GM11168 (cell line): ENCODE data around the gene NOSTRIN.
"Not testable (repeated sequence)": the region's sequence is repeated elsewhere in the genome, so short reads cannot be mapped to it uniquely, and the experiment has no call there.

Experiments
- in situ Hi-C: fragments of 300-500 bp; cut with MboI; formaldehyde crosslinking; loops from one replicate; pipeline ENCODE4 v1.12.0; 2022; ENCODE audit warnings: low sequenced_read_pairs; ENCODE audit not compliant: unreplicated experiment

The NOSTRIN gene

DNA sequence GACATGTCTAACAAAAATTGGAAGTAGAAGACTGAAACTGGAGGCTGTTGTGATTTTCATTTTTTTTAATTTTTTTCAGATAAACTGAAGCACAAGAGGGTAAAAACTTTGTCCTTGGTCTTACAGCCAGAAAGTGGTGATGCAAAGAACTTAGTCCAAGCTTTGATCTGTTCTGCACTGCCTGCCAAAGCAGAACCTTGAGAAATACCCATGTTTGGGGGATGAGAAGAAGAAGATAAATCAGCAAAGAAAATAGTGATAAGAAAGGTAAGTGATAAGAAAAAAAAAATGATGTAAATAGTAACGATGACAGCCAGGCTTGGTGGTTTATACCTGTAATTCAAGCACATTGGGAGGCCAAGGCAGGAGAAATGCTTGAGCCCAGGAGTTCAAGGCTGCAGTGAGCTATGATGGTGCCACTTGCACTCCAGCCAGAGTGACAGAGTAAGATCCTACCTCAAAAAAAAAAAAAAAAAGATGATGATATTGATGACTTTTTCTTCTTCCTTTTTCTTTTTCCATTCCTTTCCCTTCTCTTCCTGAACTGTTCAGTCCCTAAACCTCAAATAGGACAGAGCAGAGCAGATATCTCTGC lies 14.6 kb upstream of the NOSTRIN start:
- in situ Hi-C loops, result no loop called here

DNA sequence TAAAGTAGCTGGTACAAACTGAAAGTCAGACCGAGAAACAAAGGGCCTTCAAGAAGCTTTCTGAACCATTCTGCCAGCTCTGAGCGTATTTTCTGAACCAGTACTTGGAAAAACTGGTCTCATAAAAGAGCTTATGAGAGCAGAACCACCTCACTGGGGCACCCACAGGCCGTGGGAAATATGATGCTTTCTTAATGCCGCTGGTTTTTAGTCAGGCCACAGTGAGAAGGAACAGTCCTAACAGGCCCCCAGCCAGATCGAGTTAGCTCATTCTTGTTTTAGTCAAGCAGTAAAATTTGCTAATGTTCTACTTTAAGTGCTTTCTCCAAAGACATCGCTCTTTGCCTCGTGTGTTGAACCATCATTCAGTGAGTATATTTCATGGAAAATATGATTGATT lies 12.7 kb upstream of the NOSTRIN start:
- in situ Hi-C loops, result no loop called here

DNA sequence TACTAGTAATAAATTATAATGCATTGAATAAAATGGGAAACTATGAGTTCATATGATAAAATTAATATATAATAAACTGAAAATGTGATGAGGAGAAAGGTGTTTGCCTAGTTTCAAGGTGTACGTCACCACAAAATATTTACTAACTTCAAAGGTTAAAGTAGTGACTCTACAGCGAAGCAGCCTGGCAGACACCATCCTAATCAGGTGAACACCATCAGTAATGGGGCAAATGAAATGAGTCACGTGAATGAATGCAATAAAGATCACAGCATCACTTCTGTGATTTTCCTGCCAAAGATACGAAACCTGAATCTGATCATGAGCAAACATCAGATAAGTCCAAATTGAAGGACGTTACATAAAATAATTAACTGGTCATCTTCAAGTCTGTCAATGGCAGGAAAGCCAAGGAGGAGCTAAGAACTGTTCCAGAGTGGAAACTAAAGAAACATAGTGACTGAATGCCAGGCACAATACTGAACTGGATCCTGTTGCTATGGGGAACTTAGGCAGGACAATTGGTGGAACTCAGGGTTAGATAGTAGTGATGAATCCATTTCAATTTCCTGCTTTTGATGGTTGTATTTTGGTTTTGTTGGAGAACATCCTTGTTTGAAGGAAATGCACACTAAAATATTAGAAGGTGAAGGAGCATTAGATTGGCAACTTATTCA lies 12.1 kb upstream of the NOSTRIN start:
- in situ Hi-C loops, result no loop called here

DNA sequence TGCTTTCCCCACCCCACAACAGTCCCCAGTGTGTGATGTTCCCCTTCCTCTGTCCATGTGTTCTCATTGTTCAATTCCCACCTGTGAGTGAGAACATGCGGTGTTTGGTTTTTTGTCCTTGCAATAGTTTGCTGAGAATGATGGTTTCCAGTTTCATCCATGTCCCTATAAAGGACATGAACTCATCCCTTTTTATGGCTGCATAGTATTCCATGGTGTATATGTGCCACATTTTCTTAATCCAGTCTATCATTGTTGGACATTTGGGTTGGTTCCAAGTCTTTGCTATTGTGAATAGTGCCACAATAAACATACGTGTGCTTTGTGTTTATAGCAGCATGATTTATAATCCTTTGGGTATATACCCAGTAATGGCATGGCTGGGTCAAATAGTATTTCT lies 11.3 kb upstream of the NOSTRIN start:
- in situ Hi-C loops, result not testable (repeated sequence)

DNA sequence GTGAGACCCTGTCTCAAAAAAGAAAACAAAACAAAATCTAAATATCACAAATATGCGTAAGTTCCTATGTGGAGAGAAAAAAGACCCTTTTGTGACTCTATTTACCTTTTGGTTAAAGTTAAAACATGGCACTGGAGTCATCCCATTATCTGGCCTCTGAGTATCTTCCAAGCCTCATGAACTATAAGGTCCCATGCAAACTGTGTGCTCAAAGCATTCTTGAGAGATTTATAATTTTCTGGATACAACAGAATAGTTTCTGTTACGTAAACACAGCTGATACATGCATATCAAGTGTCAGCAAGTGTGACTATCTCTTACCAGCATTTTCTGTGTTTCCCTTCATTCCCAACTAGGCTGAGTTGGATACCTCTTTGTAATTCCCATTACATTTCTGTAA lies 8.8 kb upstream of the NOSTRIN start:
- in situ Hi-C loops, result no loop called here

DNA sequence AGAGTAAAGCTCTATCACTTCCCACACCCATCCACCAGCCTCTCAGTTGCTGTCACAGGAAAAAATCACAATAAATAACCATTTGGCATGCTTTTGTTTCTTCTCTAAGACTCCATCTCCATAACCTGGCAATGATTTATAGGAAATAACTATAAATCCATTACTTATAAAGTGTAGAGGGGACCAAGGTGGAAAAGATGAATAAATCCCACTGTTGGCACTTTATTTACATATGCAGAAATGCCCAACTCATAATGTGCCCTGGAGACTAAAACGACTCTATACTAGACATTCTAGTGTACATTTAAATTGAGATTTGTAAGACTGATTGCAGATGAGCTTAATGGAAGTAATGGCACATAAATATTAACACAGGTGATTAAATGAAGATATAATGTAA lies 7.5 kb upstream of the NOSTRIN start:
- in situ Hi-C loops, result no loop called here

DNA sequence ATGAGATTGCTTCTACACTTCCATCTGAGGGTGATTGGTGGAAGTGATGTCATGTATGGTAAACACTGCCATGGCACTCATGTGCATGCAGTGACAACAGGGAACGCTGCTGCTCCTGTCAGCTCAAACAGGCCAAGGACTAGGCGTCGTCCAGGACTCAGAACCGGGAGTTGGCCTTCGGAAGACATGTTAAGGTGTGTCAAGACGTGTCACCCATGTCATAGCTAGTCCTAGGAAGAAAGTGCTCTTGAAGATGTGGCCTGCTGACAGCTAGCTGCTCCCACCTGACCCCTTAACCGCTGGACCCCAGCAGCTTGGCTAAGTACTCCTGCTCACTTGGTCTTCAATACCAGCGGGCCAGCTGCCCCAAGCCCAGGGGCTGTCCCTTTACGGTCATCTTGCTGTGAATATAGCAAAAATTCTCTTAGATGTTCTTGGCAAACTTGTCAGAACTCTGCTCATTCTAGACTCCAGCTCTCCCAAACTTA lies 6.3 kb upstream of the NOSTRIN start:
- in situ Hi-C loops, result no loop called here

DNA sequence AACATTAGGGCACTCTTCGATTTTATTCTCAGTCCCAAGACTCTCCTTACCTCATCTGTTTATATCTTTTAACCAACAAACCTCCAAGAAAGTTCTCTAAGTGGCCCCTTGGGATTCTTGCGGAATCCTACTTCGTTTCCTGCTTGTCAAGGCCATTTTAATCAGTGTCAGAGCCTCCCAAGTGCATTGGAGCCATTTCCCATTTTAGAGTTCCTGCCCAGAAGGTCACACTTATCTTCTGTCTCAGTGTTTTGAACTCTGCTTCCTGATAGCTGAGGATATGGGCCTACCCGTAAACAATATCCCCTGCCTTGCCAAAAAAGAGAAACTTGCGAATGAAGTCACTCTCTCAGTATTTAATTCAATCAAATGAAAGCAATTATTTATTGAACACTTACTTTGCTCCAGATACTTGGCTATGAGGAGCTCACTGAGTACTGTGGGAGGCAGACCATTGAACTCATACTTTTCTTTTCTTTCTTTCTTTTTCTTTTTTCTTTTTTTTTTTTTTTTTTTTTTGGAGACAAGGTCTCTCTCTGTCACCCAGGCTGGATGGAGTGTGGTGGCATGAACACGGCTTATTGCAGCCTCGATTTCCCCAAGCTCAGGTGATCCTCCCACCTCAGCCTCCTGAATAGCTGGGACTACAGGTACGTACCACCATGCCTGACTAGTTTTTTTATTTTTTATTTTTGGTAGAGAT lies 5.7 kb upstream of the NOSTRIN start:
- in situ Hi-C loops, result no loop called here

DNA sequence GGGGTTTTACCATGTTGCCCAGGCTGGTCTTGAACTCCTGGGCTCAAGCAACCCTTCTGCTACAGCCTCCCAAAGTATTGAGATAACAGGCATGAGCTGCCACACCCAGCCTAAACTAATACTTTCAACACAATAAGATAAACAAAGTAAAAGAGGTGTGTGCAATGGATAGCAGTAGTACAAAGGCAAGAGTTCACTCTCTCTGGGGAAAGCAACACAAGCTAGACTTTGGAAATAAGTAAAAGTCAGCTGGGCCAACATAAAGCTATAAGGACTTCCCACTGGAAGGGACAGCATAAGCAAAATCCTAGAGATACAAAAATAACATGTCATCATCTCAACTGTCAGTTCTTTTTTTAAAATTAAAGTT lies 5.2 kb upstream of the NOSTRIN start:
- in situ Hi-C loops, result no loop called here

DNA sequence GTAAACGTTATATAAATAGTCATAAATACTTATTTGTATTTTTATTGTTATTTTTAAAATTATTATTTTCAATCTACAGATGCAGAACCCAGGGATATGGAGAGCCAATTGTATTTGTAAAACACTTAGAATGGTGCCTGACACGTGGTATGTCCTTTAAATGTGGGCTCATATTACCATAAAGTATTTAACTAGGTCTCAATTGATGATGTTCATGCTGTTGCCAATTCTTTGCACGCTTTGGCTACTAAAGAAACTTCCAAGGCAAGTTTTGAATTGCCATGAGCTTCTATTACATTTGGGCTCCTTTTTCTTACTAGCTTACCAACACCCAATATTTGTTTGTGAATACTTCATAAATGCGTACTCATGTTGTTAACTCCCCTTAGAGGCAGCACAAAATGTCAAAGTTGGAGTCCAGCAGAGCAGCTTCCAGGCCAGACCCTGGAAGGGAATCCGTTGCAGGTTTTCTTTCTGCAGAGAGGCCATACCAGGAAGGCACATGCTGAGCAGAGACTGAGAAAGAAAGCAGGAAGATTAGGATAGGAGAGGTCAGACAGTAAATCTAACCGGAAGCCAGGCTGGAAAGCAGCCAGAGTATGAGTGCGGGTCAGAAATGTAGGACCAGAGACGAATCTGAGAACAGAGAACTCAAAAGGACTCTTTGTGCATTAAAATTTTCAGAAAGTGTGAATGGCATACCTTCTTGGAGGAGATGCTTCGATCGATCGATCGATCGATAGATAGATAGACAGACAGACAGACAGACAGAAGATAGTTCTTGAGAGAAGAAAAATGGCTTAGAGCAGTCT lies 4.2 kb upstream of the NOSTRIN start:
- in situ Hi-C loops, result no loop called here

DNA sequence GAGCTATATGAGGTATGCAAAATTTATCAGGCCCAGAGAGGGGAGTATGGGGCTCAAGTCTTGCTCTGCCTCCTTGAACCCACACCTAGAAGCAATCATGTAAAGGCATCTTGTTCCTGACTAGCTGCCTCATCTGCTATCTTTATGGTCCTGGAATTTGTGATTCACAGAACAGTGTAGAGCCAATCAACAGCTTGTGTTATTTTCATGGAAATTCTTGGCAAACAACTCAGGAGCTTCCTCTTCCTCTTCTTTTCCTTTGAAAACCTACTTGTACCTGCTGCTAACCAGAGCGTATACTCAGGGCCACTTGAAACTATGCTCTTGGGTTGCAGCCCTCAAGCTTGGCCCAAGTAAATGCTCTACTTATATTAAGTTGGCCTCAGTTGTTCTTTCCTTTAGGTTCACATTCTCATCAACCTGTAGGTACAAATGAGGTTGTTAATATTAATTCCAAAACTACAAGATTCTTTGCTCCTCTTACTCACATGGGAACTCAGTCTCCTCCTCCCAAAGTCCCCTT lies 3.5 kb upstream of the NOSTRIN start:
- in situ Hi-C loops, result no loop called here

DNA sequence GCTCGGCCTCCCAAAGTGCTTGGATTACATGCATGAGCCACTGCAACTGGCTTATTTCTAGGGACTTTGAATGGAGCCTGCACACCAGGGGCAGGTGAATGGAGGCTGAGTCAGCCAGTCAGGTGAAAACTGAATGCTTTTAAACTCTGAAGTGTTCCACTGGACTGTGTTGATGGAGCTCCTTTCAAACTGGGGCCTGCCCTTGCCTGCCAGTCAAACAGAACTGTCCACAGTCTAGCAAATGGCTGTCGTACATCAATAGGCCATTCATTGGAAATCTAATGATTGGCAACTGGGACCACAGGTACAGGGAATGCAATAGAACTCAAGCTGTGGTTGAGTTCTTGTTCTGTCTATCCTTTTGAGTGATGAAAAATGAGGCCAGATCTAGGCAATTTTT lies 966 bp upstream of the NOSTRIN start:
- in situ Hi-C loops, result no loop called here

DNA sequence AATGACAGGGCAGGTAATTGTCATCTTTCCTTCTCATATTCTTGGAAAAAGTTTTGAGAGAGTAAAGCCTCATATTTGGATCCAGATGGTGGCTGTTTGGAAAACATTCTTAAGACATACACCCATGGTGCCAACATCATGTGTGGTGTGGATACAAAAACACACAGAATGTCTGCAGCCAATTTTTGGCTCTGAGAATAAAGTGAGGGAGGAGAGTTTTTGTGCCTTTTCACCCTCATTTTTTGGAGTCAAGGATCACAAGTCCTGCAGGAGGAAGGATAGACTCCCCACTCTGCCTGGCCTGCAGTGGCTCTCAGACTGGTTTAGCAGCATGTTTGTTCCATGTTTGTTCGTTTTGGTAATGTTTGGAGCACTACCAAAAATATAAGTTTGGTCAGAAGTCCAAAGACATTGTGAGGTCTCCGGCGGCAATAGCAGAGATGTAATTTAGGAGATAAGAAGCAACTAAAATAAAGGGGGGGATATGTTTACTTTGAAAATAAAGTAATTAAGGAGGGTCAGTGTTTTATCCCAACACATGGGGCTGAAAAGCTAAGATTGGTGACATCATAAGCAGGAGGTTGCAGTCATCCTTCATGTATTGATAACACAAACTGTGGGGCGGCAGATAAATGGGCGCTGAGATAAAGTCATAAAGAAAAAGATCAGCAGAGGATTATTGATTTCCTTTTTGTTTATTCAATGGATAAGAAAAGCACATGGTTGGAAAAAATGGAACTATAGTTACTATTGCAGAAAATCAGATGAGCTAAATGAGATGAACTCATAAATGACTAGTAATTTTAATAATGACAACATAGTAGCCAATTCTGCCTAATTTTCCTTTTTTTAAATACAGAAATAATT lies 655 bp downstream of the NOSTRIN start:
- in situ Hi-C loops, result no loop called here

DNA sequence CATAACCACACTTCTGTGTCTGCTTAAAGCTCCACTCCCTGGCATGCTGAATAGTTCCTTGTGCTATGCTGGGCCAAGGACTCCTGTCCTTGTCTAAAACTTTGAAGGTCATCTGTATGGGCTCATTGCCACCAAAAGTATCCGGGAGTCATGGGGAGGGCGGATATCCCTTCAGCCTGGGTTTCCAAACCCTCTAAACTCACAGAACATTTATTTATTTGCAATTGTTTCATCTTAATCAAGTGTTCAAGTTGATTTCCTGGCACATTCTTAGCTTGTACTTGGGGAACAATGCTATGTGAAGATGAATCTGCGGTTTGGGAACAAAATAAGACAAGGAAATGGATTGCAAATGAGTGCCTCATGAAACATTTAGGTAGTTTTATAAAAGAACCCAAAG lies 1.8 kb downstream of the NOSTRIN start:
- in situ Hi-C loops, result no loop called here

DNA sequence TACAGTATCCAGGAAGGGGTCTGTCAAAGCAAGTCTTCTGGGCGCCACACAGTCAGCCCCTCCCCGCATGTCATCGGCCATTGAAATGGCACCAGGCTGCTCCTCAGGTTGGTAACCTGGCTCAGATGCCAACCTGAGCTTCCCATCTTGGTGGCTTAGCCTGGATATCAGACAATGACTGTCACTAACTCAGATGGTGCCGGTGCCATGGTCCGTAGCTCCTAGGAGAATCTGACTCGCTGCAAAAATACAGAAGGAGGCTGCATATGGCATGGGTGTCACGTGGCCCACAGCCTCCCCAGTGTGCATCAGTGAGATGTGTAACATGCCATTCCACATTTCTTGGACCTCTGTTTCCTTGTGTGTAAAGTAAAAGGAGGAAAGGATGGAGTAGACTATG lies 3.2 kb downstream of the NOSTRIN start:
- in situ Hi-C loops, result no loop called here

DNA sequence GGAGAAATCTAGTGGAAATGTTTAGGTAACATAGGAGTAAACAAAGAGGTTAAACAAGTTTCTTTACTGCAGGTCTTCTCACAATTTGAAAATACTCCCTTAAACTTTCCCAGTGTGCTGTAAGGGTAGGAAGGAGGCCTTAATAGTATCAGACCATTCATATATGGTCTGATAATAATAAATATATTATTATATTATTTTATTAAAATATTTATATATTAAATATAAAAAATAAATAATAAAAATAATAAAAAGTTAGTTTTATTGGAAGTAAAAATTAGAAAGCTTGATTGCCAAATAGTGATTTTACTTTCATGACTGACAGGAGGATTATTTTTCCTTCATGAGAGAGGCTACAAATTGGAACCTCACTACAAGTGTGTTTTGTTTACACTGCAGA lies 7.1 kb downstream of the NOSTRIN start:
- in situ Hi-C loops, result no loop called here

DNA sequence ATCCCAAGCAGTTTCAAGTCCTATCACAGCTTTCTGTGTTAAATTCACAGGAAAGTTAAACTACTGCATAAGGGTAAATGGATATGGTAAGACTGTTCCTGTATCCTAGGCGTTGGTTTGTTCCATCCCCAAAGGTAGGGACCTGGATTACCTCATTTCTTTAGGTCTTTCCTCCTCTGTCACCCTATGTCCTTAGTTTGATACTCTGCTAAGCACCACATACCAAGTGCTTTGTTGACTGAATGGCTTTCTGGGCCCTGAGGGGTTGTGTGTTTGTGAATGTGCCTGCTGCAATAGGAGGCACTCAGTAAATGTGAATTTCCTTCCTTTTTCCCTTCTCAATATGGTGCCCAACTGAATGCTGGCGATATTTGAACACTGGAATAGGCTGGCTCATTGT lies 7.8 kb downstream of the NOSTRIN start:
- in situ Hi-C loops, result no loop called here

DNA sequence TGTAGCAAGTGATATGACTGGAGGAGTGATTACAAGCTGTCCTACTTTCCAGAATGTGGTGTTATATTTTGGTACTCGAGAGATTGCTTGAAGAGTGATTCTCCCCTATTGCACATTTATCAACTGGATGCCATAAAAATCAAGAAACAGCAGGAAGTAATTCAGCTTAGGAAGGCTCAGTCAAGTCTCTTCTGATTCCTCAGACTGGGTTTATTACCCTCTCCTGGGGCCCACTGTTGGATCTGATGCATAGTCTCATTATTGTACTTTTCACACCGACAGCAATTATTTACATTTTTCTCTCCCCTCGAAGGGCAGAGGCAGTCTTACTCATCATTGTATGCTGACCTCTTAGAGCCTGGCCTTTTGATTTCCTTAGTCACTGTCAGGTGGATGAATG lies 9.3 kb downstream of the NOSTRIN start:
- in situ Hi-C loops, result no loop called here

DNA sequence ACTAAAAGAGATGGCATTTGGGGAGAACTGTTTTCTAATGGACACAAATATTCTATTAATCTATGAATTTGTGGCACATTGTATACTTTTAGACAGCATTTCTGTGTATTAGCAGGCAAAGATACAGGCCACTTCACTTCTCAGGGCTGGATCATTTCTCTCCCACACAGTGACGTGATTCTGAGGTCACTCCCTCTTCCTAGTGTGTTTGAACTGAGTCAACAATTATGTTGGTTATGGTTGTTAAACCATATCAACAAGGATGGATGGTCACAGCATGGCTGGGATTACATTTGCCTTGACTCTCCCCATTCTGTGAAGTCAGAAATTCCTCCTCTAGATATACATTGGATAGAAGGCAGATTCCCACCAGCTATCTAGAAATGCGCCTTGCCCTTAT lies 11.6 kb downstream of the NOSTRIN start:
- in situ Hi-C loops, result no loop called here
